Measurements from ENCODE around the gene LEPR.
"Not testable (repeated sequence)": the region's sequence is repeated elsewhere in the genome, so short reads cannot be mapped to it uniquely, and the experiment has no call there.

The LEPR gene, protein sequence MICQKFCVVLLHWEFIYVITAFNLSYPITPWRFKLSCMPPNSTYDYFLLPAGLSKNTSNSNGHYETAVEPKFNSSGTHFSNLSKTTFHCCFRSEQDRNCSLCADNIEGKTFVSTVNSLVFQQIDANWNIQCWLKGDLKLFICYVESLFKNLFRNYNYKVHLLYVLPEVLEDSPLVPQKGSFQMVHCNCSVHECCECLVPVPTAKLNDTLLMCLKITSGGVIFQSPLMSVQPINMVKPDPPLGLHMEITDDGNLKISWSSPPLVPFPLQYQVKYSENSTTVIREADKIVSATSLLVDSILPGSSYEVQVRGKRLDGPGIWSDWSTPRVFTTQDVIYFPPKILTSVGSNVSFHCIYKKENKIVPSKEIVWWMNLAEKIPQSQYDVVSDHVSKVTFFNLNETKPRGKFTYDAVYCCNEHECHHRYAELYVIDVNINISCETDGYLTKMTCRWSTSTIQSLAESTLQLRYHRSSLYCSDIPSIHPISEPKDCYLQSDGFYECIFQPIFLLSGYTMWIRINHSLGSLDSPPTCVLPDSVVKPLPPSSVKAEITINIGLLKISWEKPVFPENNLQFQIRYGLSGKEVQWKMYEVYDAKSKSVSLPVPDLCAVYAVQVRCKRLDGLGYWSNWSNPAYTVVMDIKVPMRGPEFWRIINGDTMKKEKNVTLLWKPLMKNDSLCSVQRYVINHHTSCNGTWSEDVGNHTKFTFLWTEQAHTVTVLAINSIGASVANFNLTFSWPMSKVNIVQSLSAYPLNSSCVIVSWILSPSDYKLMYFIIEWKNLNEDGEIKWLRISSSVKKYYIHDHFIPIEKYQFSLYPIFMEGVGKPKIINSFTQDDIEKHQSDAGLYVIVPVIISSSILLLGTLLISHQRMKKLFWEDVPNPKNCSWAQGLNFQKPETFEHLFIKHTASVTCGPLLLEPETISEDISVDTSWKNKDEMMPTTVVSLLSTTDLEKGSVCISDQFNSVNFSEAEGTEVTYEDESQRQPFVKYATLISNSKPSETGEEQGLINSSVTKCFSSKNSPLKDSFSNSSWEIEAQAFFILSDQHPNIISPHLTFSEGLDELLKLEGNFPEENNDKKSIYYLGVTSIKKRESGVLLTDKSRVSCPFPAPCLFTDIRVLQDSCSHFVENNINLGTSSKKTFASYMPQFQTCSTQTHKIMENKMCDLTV

DNA sequence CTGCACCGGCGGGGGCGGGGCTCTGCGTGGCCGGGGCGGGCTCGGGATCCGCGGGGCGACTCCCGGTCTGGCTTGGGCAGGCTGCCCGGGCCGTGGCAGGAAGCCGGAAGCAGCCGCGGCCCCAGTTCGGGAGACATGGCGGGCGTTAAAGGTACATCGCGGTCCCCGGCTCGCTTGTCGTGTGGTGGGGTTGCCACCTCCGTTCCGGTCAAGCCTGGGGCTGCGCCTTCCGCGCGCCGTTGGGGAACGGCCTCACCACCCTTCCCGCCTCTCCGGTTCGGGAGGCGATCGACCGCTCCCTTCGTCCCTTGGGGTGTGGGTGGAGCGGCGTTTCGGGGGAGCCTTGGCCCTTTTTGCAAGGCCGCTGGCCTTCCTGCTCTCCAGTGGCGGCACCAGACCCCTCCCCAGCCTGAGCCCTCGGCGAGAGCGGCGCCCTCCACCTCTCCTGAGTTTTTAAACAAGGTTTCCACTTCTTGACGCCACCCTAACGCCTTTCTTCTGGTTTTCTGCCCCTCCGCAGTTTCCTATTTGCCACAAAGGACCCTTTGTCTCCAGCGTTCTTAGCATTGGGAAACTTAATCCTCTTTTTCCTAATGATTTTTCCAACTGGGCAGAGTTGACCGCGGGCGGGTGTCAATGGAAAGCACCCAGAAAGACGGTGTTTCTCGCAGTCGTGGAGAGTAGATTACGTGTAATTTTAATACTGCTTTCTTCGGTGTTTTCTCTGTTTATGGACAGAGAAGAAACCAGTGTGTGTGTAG, at the start of gene LEPR, which contains the start of gene LEPROT:
LEPR (plus strand) TSS at position 79 of the 761 bp plus-strand sequence. CDS start 144,898 bp downstream, outside the sequence.
LEPROT (plus strand) TSS at position 79 of the 761 bp plus-strand sequence; CDS start at position 136, 57 bp downstream.
- Histone ChIP-seq H3K4me3 (ENCODE audit: low read depth in 1 of 2, low read length in 2 of 2) (peak within 1 kb of the TSS; percentile 70 to 80), H3K27ac (ENCODE audit: low read depth, low read length) (peak within 1 kb of the TSS; percentile 97), H3K9ac (ENCODE audit: low read length) (peak within 1 kb of the TSS; percentile 83), H3K9me3 (ENCODE audit: low read length) (no peaks in the 10 kb centered on the region), H3K4me1 (ENCODE audit: insufficient read depth, low read length) (peaks cover 31% of the 10 kb centered on the region), H3K36me3 (ENCODE audit: insufficient read depth, low read length) (peaks cover 8% of the 10 kb centered on the region), H3K27me3 (ENCODE audit: control insufficient read depth in 1 of 2, insufficient read depth in 2 of 2, low read length in 2 of 2) (no peaks in the 10 kb centered on the region)

DNA sequence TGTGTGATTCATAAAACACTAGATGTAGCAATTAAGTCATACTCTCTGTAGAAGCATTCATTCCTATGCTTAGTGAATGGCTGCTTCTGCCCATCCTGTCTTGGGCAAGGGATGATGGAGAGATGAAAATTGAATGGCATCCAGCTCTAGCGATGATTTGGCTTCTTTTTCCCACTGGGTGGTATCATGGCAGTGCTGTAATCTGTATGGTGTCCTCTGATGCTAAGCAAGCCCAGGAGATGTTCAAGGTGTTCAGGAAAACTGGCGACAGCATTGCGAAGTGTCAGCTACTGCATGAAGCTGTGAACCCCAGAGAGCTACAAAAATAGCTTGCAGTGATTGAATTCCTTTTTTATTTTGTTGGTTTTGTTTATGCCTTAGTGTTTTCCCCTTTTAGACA, 48.9 kb upstream of the LEPR start:
- H3K4me1 ChIP-seq (ENCODE audit: insufficient read depth, low read length) = no peaks in the 10 kb centered on the region
- H3K4me3 ChIP-seq (ENCODE audit: low read depth in 1 of 2, low read length in 2 of 2) = no peak overlapping the region
- no peaks in the 10 kb centered on the region for H3K36me3 ChIP-seq (ENCODE audit: insufficient read depth, low read length)
- no peaks in the 10 kb centered on the region for H3K27me3 ChIP-seq (ENCODE audit: control insufficient read depth in 1 of 2, insufficient read depth in 2 of 2, low read length in 2 of 2)
- no peaks in the 10 kb centered on the region for H3K9me3 ChIP-seq (ENCODE audit: low read length)
- no peak overlapping the region for H3K9ac ChIP-seq (ENCODE audit: low read length)
- H3K27ac ChIP-seq (ENCODE audit: low read depth, low read length) = no peak overlapping the region

DNA sequence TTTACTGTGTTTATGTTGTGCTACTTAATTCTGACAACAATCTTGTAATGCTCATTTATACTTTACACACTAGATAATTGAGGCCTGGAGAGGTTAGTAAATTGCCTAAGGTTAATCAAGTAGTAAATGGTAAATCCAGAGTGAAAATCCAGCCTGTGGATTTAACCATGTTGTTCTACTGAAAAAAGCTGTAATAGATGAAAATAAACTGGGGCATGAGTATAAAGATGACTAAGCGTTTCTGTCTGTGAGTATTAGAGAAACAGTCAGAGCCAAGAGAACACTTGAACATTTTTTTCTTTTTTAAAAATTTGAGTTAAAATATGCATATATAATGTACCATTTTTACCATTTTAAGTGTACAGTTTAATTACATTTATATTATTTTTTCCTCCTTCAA, 47.9 kb upstream of the LEPR start:
- H3K36me3 ChIP-seq (ENCODE audit: insufficient read depth, low read length) = no peaks in the 10 kb centered on the region
- no peaks in the 10 kb centered on the region for H3K9me3 ChIP-seq (ENCODE audit: low read length)
- no peaks in the 10 kb centered on the region for H3K4me1 ChIP-seq (ENCODE audit: insufficient read depth, low read length)
- H3K27ac ChIP-seq (ENCODE audit: low read depth, low read length) = no peak overlapping the region
- no peak overlapping the region for H3K9ac ChIP-seq (ENCODE audit: low read length)
- no peak overlapping the region for H3K4me3 ChIP-seq (ENCODE audit: low read depth in 1 of 2, low read length in 2 of 2)
- no peaks in the 10 kb centered on the region for H3K27me3 ChIP-seq (ENCODE audit: control insufficient read depth in 1 of 2, insufficient read depth in 2 of 2, low read length in 2 of 2)

DNA sequence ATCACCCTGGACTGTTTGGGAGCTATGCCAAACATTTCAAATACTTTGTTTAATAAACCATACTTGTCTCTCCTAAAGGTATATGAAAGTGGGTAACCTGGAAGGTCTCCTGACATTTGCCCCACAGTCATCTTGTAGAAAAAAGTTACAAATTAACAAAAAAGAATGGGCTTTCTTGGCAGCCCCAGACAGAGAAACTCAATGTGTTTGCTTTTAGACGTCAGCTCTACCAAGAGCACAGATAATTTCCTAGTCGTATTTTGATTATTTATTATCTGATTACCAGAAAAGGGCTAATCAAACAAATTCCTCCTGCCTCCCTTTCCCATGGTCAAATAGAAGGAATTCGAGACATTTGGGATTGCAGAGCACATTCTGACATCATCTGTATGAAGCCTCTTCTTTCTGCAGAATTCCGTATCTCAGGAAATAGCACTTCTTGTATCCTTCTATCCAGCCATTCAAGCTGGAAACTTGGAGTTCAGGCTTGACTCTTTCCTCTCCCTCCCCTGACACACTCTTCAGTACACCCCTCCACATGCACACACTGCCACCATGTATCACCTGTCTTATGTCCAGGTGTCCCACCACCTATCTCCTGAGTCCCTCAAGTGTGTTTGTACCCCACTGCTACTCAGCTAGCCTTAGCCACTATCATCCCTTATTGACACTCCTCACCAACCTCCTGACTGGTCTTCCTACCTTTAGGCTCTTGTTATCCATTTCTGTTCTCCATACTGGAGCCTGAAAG, 42.8 kb upstream of the LEPR start:
- Histone ChIP-seq H3K27ac (ENCODE audit: low read depth, low read length) (no peak overlapping the region), H3K4me1 (ENCODE audit: insufficient read depth, low read length) (no peaks in the 10 kb centered on the region), H3K4me3 (ENCODE audit: low read depth in 1 of 2, low read length in 2 of 2) (no peak overlapping the region)

DNA sequence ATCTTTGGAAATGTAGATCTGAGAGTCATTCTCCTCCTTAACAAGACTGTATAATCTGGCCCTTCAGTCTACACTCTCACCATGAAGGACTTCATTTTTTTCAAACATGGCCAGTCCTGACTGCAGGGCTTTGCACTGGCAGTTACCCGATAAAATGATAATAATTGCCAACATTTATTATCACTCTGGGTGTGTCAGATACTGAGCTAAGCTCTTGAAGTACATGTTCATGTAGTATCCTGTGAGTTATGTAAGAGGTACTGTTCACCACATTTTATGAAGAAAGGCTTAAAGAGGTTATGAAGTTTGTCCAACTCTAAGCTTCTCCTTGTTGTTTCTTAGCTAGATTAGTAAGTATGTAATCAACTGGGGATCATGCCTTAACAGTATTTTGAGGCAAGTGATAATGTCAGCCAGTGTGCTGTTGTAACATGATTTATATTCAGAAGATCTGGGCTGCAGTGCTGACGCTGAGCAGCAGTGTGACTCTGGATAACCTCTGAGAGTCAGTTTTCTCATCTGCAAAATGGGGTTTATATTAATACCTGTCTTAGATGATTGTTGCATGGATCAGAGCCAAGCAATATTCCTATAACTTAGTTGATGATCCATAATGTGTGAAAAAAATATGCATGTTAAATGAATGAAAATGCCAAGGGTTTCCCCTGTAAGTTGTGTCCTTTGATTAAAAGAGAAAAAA, 42.1 kb upstream of the LEPR start:
- H3K9me3 ChIP-seq (ENCODE audit: low read length) = no peaks in the 10 kb centered on the region
- no peak overlapping the region for H3K27ac ChIP-seq (ENCODE audit: low read depth, low read length)
- H3K9ac ChIP-seq (ENCODE audit: low read length) = no peak overlapping the region
- no peaks in the 10 kb centered on the region for H3K27me3 ChIP-seq (ENCODE audit: control insufficient read depth in 1 of 2, insufficient read depth in 2 of 2, low read length in 2 of 2)
- no peaks in the 10 kb centered on the region for H3K4me1 ChIP-seq (ENCODE audit: insufficient read depth, low read length)
- H3K4me3 ChIP-seq (ENCODE audit: low read depth in 1 of 2, low read length in 2 of 2) = no peak overlapping the region
- H3K36me3 ChIP-seq (ENCODE audit: insufficient read depth, low read length) = no peaks in the 10 kb centered on the region

More for the DNA sequence above, 42.8 kb upstream of the LEPR start:
- H3K36me3 ChIP-seq (ENCODE audit: insufficient read depth, low read length) = no peaks in the 10 kb centered on the region
- H3K27me3 ChIP-seq (ENCODE audit: control insufficient read depth in 1 of 2, insufficient read depth in 2 of 2, low read length in 2 of 2) = no peaks in the 10 kb centered on the region
- no peak overlapping the region for H3K9ac ChIP-seq (ENCODE audit: low read length)
- H3K9me3 ChIP-seq (ENCODE audit: low read length) = no peaks in the 10 kb centered on the region

DNA sequence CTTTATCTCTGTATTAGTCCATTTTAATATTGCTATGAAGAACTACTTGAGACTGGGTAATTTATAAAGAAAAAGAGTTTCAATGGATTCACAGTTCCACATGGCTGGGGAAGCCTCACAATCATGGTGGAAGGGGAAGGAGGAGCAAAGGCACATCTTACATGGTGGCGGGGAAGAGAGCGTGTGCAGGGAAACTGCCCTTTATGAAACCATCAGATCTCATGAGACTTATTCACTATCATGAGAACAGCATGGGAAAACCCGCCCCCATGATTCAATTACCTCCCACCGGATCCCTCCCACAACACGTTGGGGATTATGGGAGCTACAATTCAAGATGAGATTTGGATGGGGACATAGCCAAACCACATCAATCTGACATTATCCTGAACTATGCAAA, 36.0 kb upstream of the LEPR start:
- H3K4me3 ChIP-seq (ENCODE audit: low read depth in 1 of 2, low read length in 2 of 2); H3K27me3 ChIP-seq (ENCODE audit: control insufficient read depth in 1 of 2, insufficient read depth in 2 of 2, low read length in 2 of 2); H3K4me1 ChIP-seq (ENCODE audit: insufficient read depth, low read length); H3K36me3 ChIP-seq (ENCODE audit: insufficient read depth, low read length); H3K27ac ChIP-seq (ENCODE audit: low read depth, low read length); H3K9ac ChIP-seq (ENCODE audit: low read length); H3K9me3 ChIP-seq (ENCODE audit: low read length): not testable (repeated sequence)

DNA sequence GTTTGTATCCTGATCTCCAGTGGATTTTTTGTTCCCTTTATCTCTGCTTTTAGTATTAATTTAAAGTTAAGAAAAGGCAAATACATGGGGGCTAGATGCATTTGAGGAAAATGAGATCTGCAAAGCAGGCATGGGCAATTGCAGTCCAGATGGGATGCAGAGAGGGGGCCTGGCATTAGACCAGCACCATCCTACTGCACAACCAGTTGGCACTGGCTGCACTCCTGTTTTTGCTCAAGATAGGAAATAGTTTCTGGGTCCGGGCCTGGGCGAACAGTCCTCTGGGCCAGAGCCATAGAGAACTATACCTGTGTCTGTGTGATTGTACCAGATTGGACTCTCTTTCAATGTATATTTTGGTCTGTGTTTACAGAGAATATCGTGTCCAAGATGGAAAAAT, 34.0 kb upstream of the LEPR start:
- Histone ChIP-seq H3K27me3 (ENCODE audit: control insufficient read depth in 1 of 2, insufficient read depth in 2 of 2, low read length in 2 of 2) (no peaks in the 10 kb centered on the region), H3K4me3 (ENCODE audit: low read depth in 1 of 2, low read length in 2 of 2) (no peak overlapping the region), H3K36me3 (ENCODE audit: insufficient read depth, low read length) (no peaks in the 10 kb centered on the region), H3K9ac (ENCODE audit: low read length) (no peak overlapping the region), H3K4me1 (ENCODE audit: insufficient read depth, low read length) (no peaks in the 10 kb centered on the region), H3K27ac (ENCODE audit: low read depth, low read length) (no peak overlapping the region), H3K9me3 (ENCODE audit: low read length) (no peaks in the 10 kb centered on the region)

DNA sequence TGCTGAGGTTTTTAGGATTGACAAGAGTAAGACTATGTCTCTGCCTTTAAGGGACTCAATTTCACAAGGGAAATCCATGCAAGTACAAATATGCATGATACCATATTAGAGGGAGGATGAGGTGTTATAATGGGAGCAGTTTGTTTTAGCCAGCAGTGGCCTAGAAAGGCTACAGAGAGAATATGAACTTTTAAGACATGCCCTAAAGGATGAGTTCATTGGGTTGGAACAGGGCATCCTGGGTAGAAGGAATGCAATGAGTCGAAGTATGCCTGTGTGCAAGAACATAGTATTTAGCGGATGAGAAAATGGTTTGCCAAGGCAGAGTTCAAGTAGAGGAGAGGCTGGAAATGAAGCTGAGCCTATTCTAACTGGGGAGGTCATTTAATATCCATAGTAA, 32.6 kb upstream of the LEPR start:
- Histone ChIP-seq H3K9me3 (ENCODE audit: low read length) (no peaks in the 10 kb centered on the region), H3K9ac (ENCODE audit: low read length) (no peak overlapping the region), H3K4me3 (ENCODE audit: low read depth in 1 of 2, low read length in 2 of 2) (no peak overlapping the region), H3K36me3 (ENCODE audit: insufficient read depth, low read length) (no peaks in the 10 kb centered on the region), H3K27ac (ENCODE audit: low read depth, low read length) (no peak overlapping the region), H3K27me3 (ENCODE audit: control insufficient read depth in 1 of 2, insufficient read depth in 2 of 2, low read length in 2 of 2) (no peaks in the 10 kb centered on the region), H3K4me1 (ENCODE audit: insufficient read depth, low read length) (no peaks in the 10 kb centered on the region)

DNA sequence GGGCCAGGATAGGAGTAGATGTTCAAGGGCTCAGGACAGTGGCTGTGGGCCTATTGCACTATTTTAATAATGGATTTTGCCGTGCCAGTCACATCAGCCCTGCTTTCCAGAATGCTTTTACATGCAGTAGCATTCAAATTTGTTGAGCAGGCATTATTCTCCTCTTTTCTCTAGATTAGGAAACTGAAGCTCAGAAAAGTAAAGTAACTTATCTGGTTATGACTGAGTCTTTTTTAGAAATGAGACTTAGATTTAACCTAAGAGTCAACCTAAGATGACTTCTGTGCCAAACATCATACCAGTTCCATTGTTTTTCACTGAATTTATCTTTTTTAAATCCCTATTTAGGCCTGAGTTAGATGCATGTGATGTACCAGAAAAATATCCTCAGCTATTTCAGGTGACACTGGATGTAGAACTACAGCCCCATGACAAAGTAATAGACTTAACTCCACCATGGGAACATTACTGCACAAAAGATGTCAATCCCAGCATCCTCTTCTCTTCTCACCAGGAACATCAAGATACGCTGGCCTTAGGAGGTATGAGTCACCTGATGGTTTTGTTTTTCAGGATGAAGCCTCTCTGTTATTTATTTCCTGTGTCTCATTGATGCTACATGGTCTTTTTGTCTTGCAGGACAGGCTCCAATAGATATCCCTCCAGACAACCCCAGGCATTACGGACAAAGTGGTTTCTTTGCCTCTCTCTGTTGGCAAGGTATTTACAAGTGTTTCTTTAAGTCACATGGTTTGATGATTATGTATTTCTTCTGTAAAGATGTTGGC, 31.4 kb upstream of the LEPR start:
- no peak overlapping the region for H3K9ac ChIP-seq (ENCODE audit: low read length)
- H3K36me3 ChIP-seq (ENCODE audit: insufficient read depth, low read length) = no peaks in the 10 kb centered on the region
- H3K27me3 ChIP-seq (ENCODE audit: control insufficient read depth in 1 of 2, insufficient read depth in 2 of 2, low read length in 2 of 2) = no peaks in the 10 kb centered on the region
- H3K4me1 ChIP-seq (ENCODE audit: insufficient read depth, low read length) = no peaks in the 10 kb centered on the region
- H3K9me3 ChIP-seq (ENCODE audit: low read length) = no peaks in the 10 kb centered on the region
- H3K4me3 ChIP-seq (ENCODE audit: low read depth in 1 of 2, low read length in 2 of 2) = no peak overlapping the region
- no peak overlapping the region for H3K27ac ChIP-seq (ENCODE audit: low read depth, low read length)
